Amniotic epithelial cell (primary cell): Measurements from ENCODE around the gene POU2AF1.

Source experiments
- DNase-seq: peaks from one replicate; pipeline ENCODE4 v3.0.0-alpha.2; 2010; ENCODE audit warnings: low read depth

The POU2AF1 gene

DNA sequence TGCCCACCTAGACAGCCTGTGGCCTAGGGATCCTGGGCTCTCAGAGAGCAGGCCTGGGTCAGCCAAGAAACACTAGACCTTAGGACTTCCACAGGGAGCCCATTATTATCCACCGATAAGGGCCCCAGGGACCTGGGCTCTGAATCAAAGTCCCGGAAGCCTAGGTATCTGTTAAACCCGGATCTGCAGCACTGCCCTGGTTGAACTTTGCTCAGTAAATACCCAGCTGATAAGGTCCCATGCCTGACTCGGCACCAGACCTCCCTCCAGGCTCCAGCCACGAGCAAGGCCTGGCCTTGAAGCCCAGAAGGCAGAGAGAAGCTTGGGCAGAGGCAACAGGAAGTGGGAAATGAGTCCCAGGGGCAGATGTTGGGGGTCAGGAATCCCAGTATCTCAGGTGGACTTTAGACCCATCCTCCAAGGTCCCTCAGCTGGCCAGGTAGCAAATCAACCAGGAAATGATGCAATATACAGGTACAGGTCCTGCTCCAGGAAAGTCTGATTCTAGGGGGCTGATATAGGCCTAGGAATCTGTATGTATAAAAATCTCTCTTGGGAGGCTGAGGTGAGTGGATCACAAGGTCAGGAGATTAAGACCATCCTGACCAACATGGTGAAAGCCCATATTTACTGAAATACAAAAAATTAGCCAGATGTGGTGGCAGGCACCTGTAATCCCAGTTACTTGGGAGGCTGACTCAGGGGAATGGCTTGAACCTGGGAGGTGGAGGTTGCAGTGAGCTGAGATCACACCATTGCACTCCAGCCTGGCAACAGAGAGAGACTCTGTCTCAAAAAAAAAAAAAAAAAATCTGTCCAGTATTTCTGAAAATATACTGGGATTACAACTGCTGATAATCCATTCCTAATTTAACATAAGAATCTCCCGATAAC is 18.7 kb downstream of the POU2AF1 start:
- DNase-seq, result no peak

DNA sequence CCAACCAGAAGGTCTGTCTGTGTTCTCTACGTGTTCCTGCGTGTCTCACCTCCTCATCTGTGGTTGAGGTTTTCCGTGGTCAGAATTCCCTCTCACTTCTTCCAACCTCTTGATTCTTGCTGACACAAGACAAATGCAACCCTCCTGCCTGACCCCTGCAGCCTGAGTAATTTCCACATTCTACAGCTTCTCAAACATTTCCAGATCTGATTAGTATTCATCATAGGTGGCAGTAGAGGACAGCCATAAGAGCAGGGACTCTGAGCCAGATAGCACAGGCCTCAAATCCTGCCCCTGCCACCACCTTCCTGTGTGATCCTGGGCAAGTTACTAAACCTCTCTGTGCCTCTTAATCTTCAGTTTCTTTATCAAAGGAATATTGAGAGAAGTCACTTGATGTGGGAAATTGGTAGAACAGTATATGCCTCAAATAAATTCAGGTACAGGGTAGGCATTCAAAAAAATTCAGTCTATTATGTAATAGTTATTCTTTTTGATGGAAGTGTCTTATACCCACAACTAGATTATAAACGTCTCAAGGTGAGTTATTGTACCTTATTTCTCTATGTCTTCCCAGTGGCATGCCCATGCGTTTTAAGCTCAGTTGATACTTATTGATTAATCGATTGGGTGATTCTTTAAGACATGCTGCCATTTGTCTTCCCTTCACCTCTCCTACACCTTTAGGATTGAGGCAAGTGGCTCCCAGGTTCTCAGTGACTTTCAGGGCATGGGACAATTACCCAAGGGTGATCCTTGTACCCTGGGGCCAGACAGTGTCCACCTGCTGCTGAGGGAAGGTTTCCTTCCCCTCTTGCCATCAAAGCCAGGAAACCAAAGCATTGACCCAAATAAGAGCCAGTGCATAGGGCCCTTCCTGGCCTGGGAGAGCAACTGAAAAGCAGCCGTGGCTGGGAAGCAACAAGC is 19.6 kb downstream of the POU2AF1 start:
- no peak for DNase-seq

DNA sequence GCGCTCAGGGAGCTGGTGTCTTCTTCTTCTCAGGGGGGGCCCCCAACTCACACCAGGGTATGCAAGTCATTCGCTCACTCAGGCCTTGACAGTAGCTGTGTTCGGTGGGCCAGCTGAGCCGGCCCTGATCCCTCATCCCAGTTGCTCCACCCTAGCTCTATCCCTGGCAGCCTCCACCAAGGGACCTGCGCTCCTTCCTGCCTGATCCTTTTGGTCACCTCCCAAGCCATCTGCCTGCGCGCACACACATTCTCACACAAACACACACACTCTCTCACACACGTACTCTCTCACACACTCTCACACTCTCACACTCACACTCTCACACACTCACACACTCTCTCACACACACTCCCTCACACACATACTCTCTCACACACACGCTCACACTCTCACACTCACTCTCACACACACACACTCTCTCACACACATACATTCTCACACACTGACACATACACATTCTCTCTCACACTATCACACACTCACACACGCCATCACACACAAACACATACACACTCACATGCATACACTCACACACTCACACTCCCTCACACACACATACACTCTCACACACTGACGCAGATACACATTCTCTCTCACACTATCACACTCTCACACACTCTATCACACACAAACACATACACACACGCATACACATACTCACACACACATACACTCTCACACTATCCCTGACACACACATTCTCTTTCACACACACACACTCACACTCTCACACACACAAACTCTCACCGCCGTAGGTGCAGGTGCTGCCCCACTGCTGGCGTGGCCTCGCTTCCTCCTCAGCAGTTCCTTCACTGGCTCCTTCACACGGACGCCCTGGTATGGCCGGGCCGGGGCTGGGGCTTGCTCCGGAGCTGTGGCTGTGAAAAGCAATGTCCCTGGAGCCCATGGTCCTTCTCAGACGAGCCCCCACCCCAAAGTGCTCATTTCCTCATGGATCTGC is 20.8 kb downstream of the POU2AF1 start:
- no peak for DNase-seq

DNA sequence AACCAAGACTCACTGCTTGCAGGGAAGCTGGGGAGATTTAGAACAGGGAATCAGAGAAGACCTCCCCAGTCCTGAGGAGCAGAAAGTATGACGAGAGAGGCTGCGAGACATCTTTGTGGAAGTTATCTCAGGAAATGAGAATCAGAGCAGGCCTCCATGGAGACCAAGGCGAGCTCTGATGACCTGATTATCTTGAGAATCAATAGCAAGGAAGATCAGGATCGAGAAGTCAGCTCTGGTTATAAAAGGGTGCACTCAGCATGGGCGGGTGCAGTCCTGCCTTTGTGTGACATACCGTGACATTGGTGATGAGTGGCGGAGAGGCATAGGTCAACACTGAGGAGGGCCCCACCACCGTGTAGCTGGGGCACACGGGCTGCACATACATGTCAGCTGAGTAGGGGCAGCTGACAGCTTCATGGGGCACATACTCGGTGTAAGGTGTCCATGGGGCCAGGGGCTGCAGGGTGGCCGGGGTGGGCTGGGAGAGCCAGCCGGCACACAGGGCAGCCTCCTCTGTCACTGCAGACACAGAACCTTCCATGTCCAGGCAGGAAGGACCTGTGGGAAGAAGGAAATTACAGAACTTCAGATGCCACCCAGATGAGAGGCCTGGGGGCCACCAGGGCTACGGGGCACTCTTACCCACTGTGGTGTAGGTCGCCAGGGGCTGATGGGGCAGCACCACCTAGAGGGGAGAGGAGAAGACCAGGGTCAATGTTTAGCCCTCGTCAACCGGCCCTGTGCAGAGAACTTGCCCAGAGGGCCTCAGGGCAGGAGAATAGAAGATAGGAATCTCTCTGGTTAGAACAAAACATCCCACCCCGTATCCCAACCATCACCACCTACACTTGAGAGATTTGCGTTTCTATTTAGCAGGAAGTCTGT is 21.7 kb downstream of the POU2AF1 start:
- no peak for DNase-seq

DNA sequence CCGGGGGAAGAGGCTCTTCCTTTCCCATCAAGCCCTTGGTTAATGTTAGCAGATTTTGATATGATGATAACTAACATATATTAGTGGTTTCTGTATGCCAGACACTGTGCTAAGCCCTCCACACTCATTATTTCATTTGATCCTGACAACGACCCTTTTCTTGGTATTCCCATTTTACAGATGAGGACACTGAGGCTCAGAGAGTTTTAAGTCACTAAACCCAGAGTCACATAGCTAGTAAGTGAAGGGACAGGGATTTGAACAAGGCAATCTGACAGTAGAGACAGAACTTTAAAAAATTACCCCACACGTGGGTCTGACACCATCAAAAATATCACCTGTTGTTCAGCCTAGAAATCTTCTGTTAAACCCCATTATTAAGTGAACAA is 22.4 kb downstream of the POU2AF1 start:
- DNase-seq, result no peak

DNA sequence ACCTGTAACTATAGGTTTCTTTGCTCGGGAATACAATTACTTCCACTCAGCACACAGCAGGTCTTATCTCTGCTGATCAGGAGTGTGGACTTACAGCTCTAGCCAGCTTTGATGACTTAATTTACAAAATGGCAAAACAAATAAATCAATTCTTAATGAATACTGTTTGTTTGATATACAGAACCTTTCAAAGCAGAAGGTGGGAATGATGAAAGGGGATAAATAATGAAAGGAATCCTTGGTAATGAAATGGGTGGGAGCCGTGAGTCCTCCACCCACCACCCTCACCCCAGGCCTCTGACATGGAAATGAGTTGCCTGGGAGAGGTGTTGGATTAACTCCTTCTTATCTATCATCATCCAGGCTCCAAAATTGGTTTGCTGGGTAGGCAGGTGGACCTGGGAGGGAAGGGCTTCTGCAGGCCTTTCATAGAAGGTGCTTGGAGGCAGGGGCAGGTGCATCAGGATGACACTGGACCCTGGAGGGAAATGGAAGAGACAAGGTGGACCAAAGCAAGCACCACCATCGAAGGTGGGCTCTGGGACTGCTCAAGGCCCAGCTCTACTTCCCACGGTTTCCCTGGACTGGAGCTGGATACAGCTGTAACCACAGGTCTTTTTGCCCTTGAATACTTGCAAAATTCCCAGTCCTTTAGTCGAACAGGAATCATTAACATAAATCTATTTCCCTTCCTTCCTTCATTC is 23.0 kb downstream of the POU2AF1 start:
- no peak for DNase-seq

DNA sequence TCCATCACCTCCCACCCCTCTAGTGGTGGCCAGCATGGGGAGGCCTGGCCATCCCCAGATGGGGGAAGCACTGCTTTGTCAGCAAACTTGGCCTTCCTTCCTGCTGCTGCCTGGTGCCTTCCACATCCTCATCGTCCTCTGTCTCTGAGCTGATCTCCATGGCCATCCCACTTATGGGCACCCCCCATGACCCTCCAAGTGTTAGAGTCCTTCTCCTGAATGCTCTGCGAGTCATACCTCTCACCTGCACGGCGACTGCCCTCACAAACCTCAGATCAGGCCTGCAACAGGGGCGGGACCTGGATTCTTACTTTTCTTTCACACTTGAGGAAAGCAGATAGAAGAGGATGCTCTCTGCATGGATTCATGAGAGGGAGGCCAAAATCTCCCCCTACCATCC is 24.0 kb downstream of the POU2AF1 start:
- DNase-seq, result no peak

DNA sequence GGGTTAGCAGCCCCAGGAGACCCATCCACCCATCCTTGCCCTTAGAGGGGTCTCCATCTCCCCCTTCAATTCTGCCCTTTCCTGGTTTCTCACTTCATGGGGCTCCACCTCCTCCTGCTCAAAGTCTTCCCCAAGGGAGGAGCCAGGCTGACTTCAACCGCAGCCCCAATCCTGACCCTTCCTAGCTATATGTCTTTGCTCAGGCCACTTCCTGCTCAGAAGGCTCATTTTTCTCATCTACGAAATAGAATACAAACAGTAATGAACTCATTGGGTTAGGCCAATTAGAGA is 24.5 kb downstream of the POU2AF1 start:
- DNase-seq, result no peak

DNA sequence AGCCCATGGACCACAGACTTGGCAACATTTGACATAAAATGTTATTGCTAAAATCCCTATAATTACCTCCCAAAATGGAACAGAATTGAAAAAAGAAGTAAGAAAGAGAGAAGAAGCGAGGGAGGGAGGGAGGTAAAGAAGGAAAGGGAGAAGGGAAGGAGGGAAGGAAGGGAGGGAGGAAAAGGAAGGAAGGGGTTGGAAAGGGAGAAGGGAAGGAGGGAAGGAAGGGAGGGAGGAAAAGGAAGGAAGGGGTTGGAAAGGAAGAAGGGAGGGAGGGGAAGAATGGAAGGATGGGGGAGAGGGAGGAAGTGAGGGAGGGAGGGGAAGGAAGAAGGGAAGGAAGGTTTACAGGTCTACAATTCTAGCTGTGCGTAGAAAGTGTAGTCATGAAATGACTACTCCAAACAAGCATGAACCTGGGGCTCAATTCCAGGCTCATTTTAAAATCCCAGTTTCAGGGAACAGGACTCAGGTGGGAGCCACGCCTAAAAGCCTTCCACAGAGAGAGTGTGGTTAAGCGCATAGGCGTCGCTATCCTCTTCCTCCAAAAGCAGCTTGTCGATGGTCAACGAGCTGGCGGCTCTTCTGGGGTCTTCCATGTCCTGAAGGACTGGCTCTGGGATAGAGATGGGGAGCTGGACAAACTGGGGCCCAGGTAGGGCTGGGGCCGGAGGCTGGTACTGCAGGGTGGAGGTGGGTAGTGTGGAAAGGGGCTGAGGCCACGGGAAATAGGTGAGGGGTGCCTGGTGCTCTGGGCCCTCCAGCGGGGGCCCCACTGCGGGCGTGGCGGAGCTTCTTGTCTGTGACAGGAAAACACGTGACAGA is 25.1 kb downstream of the POU2AF1 start:
- no peak for DNase-seq

DNA sequence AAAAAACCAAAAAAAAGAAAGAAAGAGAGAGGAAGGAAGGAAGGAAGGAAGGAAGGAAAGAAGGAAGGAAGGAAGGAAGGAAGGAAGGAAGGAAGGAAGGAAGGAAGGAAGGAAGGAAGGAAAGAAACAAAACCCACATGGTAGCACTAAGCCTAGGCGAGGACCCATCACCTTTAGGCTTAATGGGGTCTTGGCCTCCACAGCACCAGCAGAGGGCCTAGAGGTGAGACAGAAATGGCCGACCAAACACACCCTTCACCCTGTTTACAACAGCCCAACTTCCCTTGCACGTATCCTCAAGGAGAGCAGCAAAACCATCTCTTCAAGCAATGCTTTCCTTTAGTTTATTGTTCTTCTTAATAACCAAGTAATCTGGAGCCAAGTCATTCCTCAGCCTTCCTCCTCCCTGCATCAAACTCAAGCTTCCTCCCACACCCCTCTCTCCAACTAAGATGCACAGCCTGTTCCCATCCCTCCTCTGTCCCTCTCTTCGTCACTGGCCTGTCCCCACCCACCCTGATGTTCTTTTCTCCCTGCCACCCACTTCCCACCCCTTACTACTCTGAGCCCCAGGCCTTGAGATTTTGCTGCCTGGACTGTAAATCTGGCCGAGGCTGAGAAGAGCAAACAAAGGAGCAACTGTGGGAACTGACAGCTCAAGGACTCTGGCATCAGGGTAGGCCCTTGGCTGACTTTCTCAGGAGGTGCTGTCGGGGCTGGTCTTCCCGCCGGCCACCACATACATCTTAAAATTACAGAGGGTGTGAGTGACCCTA is 26.0 kb downstream of the POU2AF1 start:
- no peak for DNase-seq

DNA sequence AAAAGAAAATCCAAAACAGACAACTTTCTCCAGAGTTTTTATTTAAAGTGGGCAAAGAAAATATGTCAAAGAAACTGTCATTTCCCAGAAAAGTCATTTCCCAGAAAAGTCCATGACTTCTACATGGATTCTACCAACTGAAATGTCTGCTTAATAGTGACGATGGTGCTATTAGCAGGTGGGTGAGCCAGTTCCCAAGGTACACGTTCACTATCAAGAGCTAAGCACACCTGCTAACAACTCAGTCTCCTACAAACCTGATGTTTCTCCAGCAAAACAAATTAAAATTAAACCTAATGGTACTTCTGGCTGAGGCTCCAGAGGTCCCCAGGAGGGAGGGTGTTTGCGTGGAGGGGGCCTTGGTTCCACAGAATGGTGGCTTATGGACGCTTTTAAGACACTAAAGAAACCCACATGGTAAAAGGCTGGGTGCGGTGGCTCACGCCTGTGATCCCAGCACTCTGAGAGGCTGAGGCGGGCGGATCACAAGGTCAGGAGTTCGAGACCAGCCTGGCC is 26.8 kb downstream of the POU2AF1 start:
- DNase-seq, result no peak

DNA sequence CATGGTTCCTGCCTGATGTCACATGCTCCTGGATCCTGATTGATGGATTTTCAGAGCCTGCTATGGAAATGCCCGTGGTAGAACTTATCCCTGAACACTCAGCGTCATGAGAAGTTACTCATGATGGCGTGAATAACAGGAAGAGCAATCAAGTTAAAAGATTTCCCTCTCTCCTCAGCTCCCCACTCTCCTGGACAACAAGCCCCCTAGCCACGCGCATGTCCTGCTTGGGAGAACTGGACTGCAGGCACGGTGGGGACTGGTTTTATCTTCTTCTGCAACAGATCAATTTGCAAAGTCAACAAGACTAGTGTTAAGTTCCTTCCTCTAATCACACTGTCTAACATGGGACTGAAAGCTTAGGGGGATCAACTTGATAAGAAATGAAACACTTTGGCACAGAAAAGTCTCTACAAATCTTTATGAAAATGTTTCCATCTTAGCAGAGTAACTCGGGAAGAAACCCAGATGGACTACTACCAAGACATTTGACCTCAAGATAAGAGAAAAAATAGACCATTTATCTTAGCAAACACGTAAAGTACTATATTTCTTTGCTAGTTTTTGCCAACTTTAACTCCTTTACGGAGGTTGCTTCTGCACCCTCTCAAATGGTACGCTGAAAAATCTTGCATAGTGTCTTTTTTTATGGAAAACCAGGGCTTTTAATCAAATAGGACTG is 27.6 kb downstream of the POU2AF1 start:
- peak; percentile 18 for DNase-seq

DNA sequence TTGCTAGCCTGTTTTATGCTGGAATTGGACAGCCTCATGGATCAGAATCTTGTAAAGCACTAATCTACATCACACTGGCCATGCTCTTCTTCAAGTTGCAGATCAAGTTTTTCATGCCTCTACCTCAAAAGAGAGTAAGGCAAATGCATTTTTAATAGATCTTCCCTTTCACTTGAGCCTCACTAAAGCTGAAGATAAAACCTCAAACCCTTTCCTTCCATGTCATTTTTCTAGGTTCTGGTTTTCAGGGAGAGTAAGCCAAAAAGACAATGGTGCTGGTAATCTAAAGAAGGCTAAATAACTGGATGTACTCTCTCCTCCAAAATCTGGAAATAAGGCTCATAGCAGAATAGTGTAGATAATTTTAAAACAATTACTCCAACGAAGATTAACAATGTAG is 28.3 kb downstream of the POU2AF1 start:
- DNase-seq, result no peak

DNA sequence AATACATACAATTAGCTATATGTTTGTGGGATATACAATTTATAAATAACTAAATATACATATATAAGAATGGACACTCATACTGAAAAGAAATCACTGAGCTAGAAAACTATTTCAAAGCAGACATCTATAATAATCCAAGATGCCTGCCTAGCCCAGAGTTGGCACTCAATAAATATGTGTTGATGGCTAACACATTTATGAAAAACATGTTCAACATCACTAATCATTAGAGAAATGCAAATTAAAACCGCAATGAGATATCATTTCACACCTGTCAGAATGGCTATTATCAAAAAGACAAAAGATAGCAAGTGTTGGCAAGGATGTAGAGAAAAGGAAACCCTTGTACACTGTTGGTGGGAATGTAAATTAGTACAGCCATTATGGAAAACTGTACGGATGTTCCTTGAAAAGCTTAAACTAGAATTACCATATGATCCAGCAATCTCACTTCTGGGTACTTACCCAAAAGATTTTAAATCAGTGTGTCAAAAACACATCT is 29.8 kb downstream of the POU2AF1 start:
- DNase-seq, result no peak

DNA sequence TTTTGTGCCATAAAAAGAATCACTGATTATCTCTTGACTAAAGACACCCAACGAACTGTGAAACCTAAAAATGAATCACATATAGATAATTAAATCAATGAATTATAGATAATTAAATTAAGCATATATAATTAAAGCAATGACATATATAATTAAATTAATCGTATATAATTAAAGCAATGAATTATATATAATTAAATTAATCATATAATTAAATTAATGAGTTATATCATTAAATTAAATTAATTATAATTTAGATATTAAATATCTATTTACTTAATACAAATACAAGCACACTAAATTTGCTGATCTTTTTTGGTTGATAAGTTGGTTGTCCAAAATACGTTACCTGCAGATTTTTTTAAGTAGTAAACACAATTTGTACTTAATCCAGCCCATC is 30.9 kb downstream of the POU2AF1 start:
- no peak for DNase-seq

DNA sequence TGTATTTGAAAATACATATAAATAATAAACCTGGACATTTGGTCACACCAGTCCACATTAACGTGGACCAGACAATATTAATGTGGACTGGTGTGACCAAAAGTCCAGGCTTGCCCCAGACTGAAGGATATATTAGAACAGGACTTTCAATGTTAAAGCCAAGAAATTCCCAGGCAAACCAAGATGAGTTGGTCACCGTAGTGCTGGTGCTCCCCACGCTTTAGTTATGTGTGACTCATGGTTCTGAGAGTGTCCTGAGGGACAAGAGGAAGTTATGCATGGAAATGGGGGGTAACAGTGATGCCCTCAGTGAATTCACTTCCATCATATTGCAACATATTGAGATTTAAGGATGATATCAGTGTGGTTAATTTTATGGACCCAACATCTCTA is 31.4 kb downstream of the POU2AF1 start:
- no peak for DNase-seq

DNA sequence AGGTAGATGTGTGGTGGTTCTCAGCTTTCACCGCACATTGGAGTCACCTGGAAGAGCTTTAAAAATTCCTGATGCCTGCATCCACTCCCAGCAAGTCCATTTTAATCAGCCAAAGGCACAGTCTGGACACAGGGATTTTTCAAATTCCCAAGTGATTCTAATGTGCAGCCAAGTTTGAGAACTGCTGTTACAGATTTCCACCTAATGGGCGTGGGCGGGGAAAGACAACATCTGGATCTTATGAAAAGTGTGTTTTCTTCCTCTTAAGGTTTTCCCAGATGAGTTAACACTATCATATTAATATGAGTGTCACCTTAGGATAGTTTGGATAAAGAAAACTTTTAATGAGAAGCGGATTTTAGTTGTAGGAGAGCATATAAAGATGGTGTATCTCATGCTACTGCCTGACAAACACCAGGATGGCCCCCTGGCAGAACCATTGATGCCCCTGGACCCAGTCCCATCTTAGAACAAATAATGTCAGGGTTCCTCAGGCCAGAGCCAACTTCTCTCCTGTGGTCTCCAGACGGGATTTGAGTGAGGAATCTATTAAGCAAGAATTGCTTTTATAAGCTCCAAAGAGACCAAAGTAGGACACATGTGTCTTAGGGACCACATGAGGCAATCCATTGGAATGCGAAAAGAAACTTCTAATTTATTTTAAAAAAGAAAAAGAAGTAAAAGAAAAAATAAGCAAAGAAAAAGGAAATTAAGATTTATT is 31.9 kb downstream of the POU2AF1 start:
- no peak for DNase-seq
